ENCODE data around the gene PYGM. TPM values are rescaled to one million over a fixed set of nuclear protein-coding genes. Genes with fewer than 3 reads are reported as not detected.

Gene PYGM
- total and polyA plus RNA-seq, 2 of the 13 experiments (the other 11 are each of a cell fraction or from before 2014, with no cell fraction given) = 0.11 to 0.12 TPM

GRCh38 chr11:64789331-64790204 lies 29.8 kb upstream of the PYGM start:
- no TSS peak for BruUV-seq (replicated peaks)
- ATAC-seq (no peak), DNase-seq (ENCODE audit: low spot score) (no peak), FAIRE-seq (no peak)
- Histone ChIP-seq H4K20me1 (ENCODE audit: insufficient read depth, low read length) (no peaks in the 10 kb centered on the region), H3K4me3 (replicated peaks in 1 of 3; ENCODE audit: insufficient read depth in 1 of 3, low read depth in 2 of 3, low read length in 3 of 3) (no peak overlapping the region), H3K36me3 (replicated peaks in 1 of 2; ENCODE audit: control insufficient read depth in 1 of 2, insufficient read depth in 2 of 2, low read length in 2 of 2) (no peaks in the 10 kb centered on the region), H3K9ac (ENCODE audit: insufficient read depth, low read depth, low read length) (no peak overlapping the region), H3K79me2 (ENCODE audit: insufficient read depth, low read length) (no peaks in the 10 kb centered on the region), H2AFZ (ENCODE audit: low read length) (no peak overlapping the region), H3K9me3 (ENCODE audit: low read length) (no peaks in the 10 kb centered on the region), H3K4me2 (ENCODE audit: low read depth, low read length) (no peak overlapping the region), H3K4me1 (ENCODE audit: insufficient read depth, low read length) (0 out of 2 replicates have a peak, but pooled peaks cover 6% of the 10 kb centered on the region), H3K27ac (ENCODE audit: extremely low read length, insufficient read depth, low read length) (no peak overlapping the region), H3K27me3 (ENCODE audit: control insufficient read depth in 1 of 2, insufficient read depth in 2 of 2, low read length in 2 of 2) (no peaks in the 10 kb centered on the region)
- 93% methylated on average over 10 of the region's 15 CpGs for WGBS (ENCODE audit: low lambda C conversion rate)
- ChIA-PET CTCF (ENCODE audit: low intra/inter-chr PET ratio, low total read pairs) (no interaction called here), POLR2A (no interaction called here)
- intact Hi-C loops (cut with micrococcal nuclease; ENCODE audit: unreplicated experiment) = loop anchor here (10.0 kb wide), 1 partner anchor 55 kb away; the partner anchor contains the start of gene CDC42BPG
- in situ Hi-C loops (cut with HindIII; ENCODE audit: extremely low pct_ligation_motif_present, low pct_unique_long_range_greater_than_20kb) = loop anchor here (5.0 kb wide), 1 partner anchor 103 kb away; no protein-coding TSS in a partner anchor
- TF ChIP-seq RORA (CRISPR knock-in tag; IDR thresholded peaks at IDR 0.05) (no peak), TBP (CRISPR knock-in tag; IDR thresholded peaks at IDR 0.05) (no peak), FOXO1 (CRISPR knock-in tag; IDR thresholded peaks at IDR 0.05) (no peak), U2AF2 (IDR thresholded peaks at IDR 0.05; ENCODE audit: low read depth, low read length) (no peak), ZNF274 (CRISPR knock-in tag; IDR thresholded peaks at IDR 0.05) (no peak), ZNF766 (CRISPR knock-in tag; IDR thresholded peaks at IDR 0.05; ENCODE audit: borderline replicate concordance) (no peak), FOXO4 (CRISPR knock-in tag; conservative IDR thresholded peaks at IDR 0.05) (no peak)
- TF ChIP-seq, protein P1, sequence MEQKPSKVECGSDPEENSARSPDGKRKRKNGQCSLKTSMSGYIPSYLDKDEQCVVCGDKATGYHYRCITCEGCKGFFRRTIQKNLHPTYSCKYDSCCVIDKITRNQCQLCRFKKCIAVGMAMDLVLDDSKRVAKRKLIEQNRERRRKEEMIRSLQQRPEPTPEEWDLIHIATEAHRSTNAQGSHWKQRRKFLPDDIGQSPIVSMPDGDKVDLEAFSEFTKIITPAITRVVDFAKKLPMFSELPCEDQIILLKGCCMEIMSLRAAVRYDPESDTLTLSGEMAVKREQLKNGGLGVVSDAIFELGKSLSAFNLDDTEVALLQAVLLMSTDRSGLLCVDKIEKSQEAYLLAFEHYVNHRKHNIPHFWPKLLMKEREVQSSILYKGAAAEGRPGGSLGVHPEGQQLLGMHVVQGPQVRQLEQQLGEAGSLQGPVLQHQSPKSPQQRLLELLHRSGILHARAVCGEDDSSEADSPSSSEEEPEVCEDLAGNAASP (CRISPR knock-in tag; IDR thresholded peaks at IDR 0.05; ENCODE audit: borderline replicate concordance) = no peak
- TF ChIP-seq, protein P2, sequence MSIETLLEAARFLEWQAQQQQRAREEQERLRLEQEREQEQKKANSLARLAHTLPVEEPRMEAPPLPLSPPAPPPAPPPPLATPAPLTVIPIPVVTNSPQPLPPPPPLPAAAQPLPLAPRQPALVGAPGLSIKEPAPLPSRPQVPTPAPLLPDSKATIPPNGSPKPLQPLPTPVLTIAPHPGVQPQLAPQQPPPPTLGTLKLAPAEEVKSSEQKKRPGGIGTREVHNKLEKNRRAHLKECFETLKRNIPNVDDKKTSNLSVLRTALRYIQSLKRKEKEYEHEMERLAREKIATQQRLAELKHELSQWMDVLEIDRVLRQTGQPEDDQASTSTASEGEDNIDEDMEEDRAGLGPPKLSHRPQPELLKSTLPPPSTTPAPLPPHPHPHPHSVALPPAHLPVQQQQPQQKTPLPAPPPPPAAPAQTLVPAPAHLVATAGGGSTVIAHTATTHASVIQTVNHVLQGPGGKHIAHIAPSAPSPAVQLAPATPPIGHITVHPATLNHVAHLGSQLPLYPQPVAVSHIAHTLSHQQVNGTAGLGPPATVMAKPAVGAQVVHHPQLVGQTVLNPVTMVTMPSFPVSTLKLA (IDR thresholded peaks at IDR 0.05) = no peak
- TF ChIP-seq, protein P3, sequence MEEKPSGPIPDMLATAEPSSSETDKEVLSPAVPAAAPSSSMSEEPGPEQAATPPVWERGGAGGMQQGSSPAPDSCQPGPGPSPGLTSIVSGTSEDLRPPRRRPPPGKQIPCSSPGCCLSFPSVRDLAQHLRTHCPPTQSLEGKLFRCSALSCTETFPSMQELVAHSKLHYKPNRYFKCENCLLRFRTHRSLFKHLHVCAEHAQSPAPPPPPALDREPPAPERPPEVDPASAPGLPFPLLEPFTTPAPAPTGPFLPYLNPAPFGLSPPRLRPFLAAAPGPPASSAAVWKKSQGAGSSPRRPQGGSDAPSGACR (CRISPR knock-in tag; IDR thresholded peaks at IDR 0.05) = no peak
- TF ChIP-seq, protein P4, sequence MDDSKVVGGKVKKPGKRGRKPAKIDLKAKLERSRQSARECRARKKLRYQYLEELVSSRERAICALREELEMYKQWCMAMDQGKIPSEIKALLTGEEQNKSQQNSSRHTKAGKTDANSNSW (CRISPR knock-in tag; IDR thresholded peaks at IDR 0.05; ENCODE audit: borderline replicate concordance) = no peak
- TF ChIP-seq, protein P5, sequence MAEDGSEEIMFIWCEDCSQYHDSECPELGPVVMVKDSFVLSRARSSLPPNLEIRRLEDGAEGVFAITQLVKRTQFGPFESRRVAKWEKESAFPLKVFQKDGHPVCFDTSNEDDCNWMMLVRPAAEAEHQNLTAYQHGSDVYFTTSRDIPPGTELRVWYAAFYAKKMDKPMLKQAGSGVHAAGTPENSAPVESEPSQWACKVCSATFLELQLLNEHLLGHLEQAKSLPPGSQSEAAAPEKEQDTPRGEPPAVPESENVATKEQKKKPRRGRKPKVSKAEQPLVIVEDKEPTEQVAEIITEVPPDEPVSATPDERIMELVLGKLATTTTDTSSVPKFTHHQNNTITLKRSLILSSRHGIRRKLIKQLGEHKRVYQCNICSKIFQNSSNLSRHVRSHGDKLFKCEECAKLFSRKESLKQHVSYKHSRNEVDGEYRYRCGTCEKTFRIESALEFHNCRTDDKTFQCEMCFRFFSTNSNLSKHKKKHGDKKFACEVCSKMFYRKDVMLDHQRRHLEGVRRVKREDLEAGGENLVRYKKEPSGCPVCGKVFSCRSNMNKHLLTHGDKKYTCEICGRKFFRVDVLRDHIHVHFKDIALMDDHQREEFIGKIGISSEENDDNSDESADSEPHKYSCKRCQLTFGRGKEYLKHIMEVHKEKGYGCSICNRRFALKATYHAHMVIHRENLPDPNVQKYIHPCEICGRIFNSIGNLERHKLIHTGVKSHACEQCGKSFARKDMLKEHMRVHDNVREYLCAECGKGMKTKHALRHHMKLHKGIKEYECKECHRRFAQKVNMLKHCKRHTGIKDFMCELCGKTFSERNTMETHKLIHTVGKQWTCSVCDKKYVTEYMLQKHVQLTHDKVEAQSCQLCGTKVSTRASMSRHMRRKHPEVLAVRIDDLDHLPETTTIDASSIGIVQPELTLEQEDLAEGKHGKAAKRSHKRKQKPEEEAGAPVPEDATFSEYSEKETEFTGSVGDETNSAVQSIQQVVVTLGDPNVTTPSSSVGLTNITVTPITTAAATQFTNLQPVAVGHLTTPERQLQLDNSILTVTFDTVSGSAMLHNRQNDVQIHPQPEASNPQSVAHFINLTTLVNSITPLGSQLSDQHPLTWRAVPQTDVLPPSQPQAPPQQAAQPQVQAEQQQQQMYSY (CRISPR knock-in tag; IDR thresholded peaks at IDR 0.05) = no peak

Data from HepG2 (cell line).